ENCODE results near the gene SHANK1. TPM values are rescaled to one million over a fixed set of nuclear protein-coding genes. Genes with fewer than 3 reads are reported as not detected.

The SHANK1 gene
- total and polyA plus RNA-seq, 2 of the 13 experiments (the other 11 are each of a cell fraction or from before 2014, with no cell fraction given), result not detected

DNA sequence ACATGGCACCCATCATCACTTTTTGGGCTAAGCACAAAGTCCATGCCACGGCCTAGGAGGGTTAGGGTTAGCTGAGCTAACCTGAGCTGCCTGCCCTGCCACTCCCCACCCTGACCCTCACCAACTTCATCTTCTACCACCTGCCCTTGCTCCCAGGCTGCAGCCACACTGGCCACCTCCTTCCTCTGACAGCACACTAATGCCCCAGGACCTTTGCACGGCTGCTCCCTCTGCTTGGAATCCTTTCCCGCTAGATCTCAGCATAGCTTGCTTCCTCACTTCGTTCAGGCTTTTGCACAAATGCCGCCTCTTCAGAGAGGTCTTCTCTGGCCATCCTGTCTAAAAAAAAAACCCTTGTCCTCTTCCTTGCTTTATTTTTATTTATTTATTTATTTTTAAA is 13.2 kb downstream of the SHANK1 start:
- H3K27me3 ChIP-seq (ENCODE audit: control insufficient read depth in 1 of 2, insufficient read depth in 2 of 2, low read length in 2 of 2), result peaks cover 7 to 33% of the 10 kb centered on the region in 2 experiments; a peak in 3 of 5 replicates
- no TSS peak for BruUV-seq (replicated peaks)
- no peaks in the 10 kb centered on the region for H3K36me3 ChIP-seq (replicated peaks in 1 of 2; ENCODE audit: control insufficient read depth in 1 of 2, insufficient read depth in 2 of 2, low read length in 2 of 2)
- ChIA-PET POLR2A (no interaction called here), CTCF (ENCODE audit: low intra/inter-chr PET ratio, low total read pairs) (no interaction called here)
- H3K4me2 ChIP-seq (ENCODE audit: low read depth, low read length), result no peak overlapping the region
- no peaks in the 10 kb centered on the region for H3K9me3 ChIP-seq (ENCODE audit: low read length)
- no peak for TF ChIP-seq AGO1 (IDR thresholded peaks at IDR 0.05; ENCODE audit: low read depth, low read length, poor library complexity, severe bottlenecking)
- no peak overlapping the region for H3K4me3 ChIP-seq (replicated peaks in 1 of 3; ENCODE audit: insufficient read depth in 1 of 3, low read depth in 2 of 3, low read length in 3 of 3)
- 0 out of 2 replicates have a peak, but pooled peaks cover 3% of the 10 kb centered on the region for H4K20me1 ChIP-seq (ENCODE audit: insufficient read depth, low read length)
- no peak overlapping the region for H3K27ac ChIP-seq (ENCODE audit: extremely low read length, insufficient read depth, low read length)
- H3K79me2 ChIP-seq (ENCODE audit: insufficient read depth, low read length), result no peaks in the 10 kb centered on the region
- H2AFZ ChIP-seq (ENCODE audit: low read length), result no peak overlapping the region
- FAIRE-seq (no peak), ATAC-seq (no peak), DNase-seq (ENCODE audit: low spot score) (no peak)
- H3K4me1 ChIP-seq (ENCODE audit: insufficient read depth, low read length), result no peaks in the 10 kb centered on the region
- no peak overlapping the region for H3K9ac ChIP-seq (ENCODE audit: insufficient read depth, low read depth, low read length)
- WGBS (ENCODE audit: low lambda C conversion rate), result 17% methylated on average over 5 of the region's 5 CpGs
- intact Hi-C loops (cut with micrococcal nuclease; ENCODE audit: unreplicated experiment), result no loop called here
- in situ Hi-C loops (cut with HindIII; ENCODE audit: extremely low pct_ligation_motif_present, low pct_unique_long_range_greater_than_20kb), result no loop called here

DNA sequence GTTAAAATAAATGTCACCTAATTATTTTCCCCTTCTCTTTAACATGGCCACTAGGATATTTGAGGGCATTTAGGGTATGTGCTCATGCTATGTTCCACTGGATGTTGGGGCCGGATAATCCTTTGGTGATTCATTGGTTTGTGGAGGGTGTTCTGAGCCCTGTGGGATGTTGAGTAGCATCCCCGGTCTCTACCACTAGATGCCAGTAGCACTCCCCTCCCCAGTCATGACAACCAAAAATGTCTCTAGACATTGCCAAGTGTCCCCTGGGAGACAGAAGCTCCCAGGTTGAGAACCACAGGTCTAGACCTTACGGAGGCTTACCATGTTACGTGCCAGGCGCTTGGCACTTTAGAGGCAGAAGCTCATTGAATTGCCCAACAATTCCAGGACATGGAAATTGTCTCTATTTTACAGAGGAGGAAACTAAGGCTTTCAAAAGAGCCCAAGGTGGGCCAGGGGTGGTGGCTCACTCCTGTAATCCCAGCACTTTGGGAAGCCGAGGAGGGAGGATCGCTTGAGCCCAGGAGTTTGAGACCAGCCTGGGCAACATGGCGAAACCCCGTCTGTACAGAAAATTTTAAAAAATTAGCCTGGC is 14.1 kb downstream of the SHANK1 start:
- DNase-seq (ENCODE audit: low spot score) (peak; percentile 18), ATAC-seq (peak; percentile 73), FAIRE-seq (peak; percentile 71)
- Histone ChIP-seq H3K27ac (ENCODE audit: extremely low read length, insufficient read depth, low read length) (no peak overlapping the region), H3K4me2 (ENCODE audit: low read depth, low read length) (no peak overlapping the region), H3K79me2 (ENCODE audit: insufficient read depth, low read length) (no peaks in the 10 kb centered on the region), H2AFZ (ENCODE audit: low read length) (no peak overlapping the region), H3K4me1 (ENCODE audit: insufficient read depth, low read length) (no peaks in the 10 kb centered on the region), H3K9me3 (ENCODE audit: low read length) (no peaks in the 10 kb centered on the region), H3K4me3 (replicated peaks in 1 of 3; ENCODE audit: insufficient read depth in 1 of 3, low read depth in 2 of 3, low read length in 3 of 3) (no peak overlapping the region), H3K9ac (ENCODE audit: insufficient read depth, low read depth, low read length) (no peak overlapping the region), H3K27me3 (ENCODE audit: control insufficient read depth in 1 of 2, insufficient read depth in 2 of 2, low read length in 2 of 2) (peaks cover 6 to 36% of the 10 kb centered on the region in 2 experiments; a peak in 3 of 5 replicates), H4K20me1 (ENCODE audit: insufficient read depth, low read length) (0 out of 2 replicates have a peak, but pooled peaks cover 3% of the 10 kb centered on the region), H3K36me3 (replicated peaks in 1 of 2; ENCODE audit: control insufficient read depth in 1 of 2, insufficient read depth in 2 of 2, low read length in 2 of 2) (no peaks in the 10 kb centered on the region)
- 4% methylated on average over 9 of the region's 9 CpGs for WGBS (ENCODE audit: low lambda C conversion rate)
- in situ Hi-C loops (cut with HindIII; ENCODE audit: extremely low pct_ligation_motif_present, low pct_unique_long_range_greater_than_20kb), result no loop called here
- intact Hi-C loops (cut with micrococcal nuclease; ENCODE audit: unreplicated experiment), result no loop called here
- ChIA-PET POLR2A (no interaction called here), CTCF (ENCODE audit: low intra/inter-chr PET ratio, low total read pairs) (interaction anchor here (0.9 to 1.1 kb wide), 2 partner anchors 78 to 217 kb away, joined by 4 to 6 read pairs; no protein-coding TSS in a partner anchor)
- TF ChIP-seq HOXA3 (CRISPR knock-in tag; IDR thresholded peaks at IDR 0.05), result no peak
- peak; percentile 43 for TF ChIP-seq STAG1 (CRISPR knock-in tag; IDR thresholded peaks at IDR 0.05)
- peak; percentile 20; the same call in 1 of the 2 replicates for TF ChIP-seq SMC3 (IDR thresholded peaks at IDR 0.05; ENCODE audit: low read length)
- no peak for TF ChIP-seq NFE2 (CRISPR knock-in tag; IDR thresholded peaks at IDR 0.05)
- no peak for TF ChIP-seq ZNF230 (CRISPR knock-in tag; IDR thresholded peaks at IDR 0.05)
- no peak for TF ChIP-seq NFIC (IDR thresholded peaks at IDR 0.05; ENCODE audit: low read length)
- TF ChIP-seq, protein P1, sequence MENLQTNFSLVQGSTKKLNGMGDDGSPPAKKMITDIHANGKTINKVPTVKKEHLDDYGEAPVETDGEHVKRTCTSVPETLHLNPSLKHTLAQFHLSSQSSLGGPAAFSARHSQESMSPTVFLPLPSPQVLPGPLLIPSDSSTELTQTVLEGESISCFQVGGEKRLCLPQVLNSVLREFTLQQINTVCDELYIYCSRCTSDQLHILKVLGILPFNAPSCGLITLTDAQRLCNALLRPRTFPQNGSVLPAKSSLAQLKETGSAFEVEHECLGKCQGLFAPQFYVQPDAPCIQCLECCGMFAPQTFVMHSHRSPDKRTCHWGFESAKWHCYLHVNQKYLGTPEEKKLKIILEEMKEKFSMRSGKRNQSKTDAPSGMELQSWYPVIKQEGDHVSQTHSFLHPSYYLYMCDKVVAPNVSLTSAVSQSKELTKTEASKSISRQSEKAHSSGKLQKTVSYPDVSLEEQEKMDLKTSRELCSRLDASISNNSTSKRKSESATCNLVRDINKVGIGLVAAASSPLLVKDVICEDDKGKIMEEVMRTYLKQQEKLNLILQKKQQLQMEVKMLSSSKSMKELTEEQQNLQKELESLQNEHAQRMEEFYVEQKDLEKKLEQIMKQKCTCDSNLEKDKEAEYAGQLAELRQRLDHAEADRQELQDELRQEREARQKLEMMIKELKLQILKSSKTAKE (CRISPR knock-in tag; IDR thresholded peaks at IDR 0.05; ENCODE audit: borderline replicate concordance), result no peak
- TF ChIP-seq ZNF850 (CRISPR knock-in tag; conservative IDR thresholded peaks at IDR 0.05), result no peak
- no peak for TF ChIP-seq ZNF883 (CRISPR knock-in tag; IDR thresholded peaks at IDR 0.05; ENCODE audit: not compliant biosample characterization)
- no peak for TF ChIP-seq ZSCAN30 (CRISPR knock-in tag; IDR thresholded peaks at IDR 0.05)
- TF ChIP-seq, protein P2, sequence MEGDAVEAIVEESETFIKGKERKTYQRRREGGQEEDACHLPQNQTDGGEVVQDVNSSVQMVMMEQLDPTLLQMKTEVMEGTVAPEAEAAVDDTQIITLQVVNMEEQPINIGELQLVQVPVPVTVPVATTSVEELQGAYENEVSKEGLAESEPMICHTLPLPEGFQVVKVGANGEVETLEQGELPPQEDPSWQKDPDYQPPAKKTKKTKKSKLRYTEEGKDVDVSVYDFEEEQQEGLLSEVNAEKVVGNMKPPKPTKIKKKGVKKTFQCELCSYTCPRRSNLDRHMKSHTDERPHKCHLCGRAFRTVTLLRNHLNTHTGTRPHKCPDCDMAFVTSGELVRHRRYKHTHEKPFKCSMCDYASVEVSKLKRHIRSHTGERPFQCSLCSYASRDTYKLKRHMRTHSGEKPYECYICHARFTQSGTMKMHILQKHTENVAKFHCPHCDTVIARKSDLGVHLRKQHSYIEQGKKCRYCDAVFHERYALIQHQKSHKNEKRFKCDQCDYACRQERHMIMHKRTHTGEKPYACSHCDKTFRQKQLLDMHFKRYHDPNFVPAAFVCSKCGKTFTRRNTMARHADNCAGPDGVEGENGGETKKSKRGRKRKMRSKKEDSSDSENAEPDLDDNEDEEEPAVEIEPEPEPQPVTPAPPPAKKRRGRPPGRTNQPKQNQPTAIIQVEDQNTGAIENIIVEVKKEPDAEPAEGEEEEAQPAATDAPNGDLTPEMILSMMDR (CRISPR knock-in tag; IDR thresholded peaks at IDR 0.05), result peak; percentile 61
- no TSS peak for BruUV-seq (replicated peaks)

All from HepG2 (cell line).